ENCODE measurements around the gene DTYMK. TPM values are rescaled to one million over a fixed set of nuclear protein-coding genes. Genes with fewer than 3 reads are reported as not detected.

The DTYMK gene
- total and polyA plus RNA-seq, 2 experiments from 2014 or later, result 27.9 to 78.7 TPM

DNA sequence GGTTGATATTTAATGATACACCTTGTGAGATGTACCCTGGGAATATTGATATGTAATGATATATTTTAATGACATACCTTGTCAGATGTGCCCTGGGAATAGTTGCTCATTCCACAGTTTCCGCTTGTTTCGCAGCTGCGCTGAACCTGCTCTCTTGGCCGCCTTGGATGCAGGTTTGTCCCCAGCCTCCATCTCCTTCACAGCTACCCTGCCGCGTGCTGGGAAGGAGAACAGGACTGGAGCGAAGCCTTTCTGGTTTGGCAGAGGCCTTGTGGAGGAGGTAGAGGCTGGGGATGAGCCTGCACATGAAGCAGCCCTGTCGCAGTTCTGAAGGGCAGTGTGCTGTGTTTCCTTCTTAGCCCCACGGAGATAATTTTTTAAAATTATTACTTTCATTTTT, 34.5 kb downstream of the DTYMK start:
- 89 to 93% methylated on average over 9 of the region's 9 CpGs for WGBS, 2 experiments (ENCODE audit: low coverage in 1 of 2, low lambda C conversion rate in 2 of 2, missing lambda C conversion rate in 2 of 2)
- H3K4me3 ChIP-seq, result no peak overlapping the region
- no peaks in the 10 kb centered on the region for H3K27me3 ChIP-seq (replicated peaks; ENCODE audit: insufficient read depth)
- H3K27ac ChIP-seq, result no peak overlapping the region
- no peak overlapping the region for H3K9ac ChIP-seq
- in situ Hi-C loops (cut with MboI), result no loop called here
- H3K9me2 ChIP-seq (ENCODE audit: insufficient read depth), result no peaks in the 10 kb centered on the region
- H3K9me3 ChIP-seq (ENCODE audit: low read depth), result no peaks in the 10 kb centered on the region
- peaks cover 8% of the 10 kb centered on the region for H3K36me3 ChIP-seq (ENCODE audit: low read depth)
- H3K4me2 ChIP-seq (ENCODE audit: unreplicated experiment), result no peak overlapping the region
- H3K4me1 ChIP-seq (ENCODE audit: insufficient read depth), result no peaks in the 10 kb centered on the region
- H4K20me1 ChIP-seq (ENCODE audit: insufficient read depth), result no peaks in the 10 kb centered on the region
- H3F3A ChIP-seq (ENCODE audit: insufficient read depth), result no peaks in the 10 kb centered on the region
- no peak for DNase-seq
- peaks cover 59% of the 10 kb centered on the region for H3K79me2 ChIP-seq (ENCODE audit: insufficient read depth)
- no peak overlapping the region for H2AFZ ChIP-seq
- TF ChIP-seq EZH2phosphoT487 (IDR thresholded peaks at IDR 0.05; ENCODE audit: insufficient read depth, low read depth) (no peak), EZH2 (IDR thresholded peaks at IDR 0.05; ENCODE audit: insufficient read depth, poor library complexity, severe bottlenecking) (no peak)

DNA sequence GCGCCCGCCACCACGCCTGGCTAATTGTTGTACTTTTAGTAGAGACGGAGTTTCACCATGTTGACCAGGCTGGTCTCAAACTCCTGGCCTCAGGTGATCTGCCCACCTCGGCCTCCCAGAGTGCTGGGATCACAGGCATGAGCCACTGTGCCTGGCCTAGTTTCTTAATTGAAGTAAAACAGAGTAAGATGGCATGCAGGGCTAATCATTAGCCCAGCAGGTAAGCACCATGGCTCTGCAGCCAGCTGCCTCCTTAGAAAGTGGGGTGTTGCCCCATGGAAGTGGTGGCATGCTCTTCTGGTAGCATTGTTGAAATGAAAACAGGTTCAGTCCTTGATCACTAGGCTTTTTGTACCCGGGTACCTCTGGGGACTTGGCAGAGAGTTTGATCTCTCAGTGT, 36.7 kb downstream of the DTYMK start:
- in situ Hi-C loops (cut with MboI), result no loop called here
- Histone ChIP-seq H2AFZ (no peak overlapping the region), H3K27me3 (replicated peaks; ENCODE audit: insufficient read depth) (no peaks in the 10 kb centered on the region), H3K4me3 (no peak overlapping the region), H3K27ac (no peak overlapping the region), H3K4me1 (ENCODE audit: insufficient read depth) (no peaks in the 10 kb centered on the region), H3K36me3 (ENCODE audit: low read depth) (peaks cover 4% of the 10 kb centered on the region), H4K20me1 (ENCODE audit: insufficient read depth) (peaks cover 2% of the 10 kb centered on the region; the same call in 1 of the 2 replicates), H3K9ac (no peak overlapping the region), H3K9me2 (ENCODE audit: insufficient read depth) (no peaks in the 10 kb centered on the region), H3K9me3 (ENCODE audit: low read depth) (no peaks in the 10 kb centered on the region), H3K4me2 (ENCODE audit: unreplicated experiment) (no peak overlapping the region), H3F3A (ENCODE audit: insufficient read depth) (no peaks in the 10 kb centered on the region), H3K79me2 (ENCODE audit: insufficient read depth) (peaks cover 81% of the 10 kb centered on the region)
- 85 to 90% methylated on average over 6 of the region's 6 CpGs for WGBS, 2 experiments (ENCODE audit: low coverage in 1 of 2, low lambda C conversion rate in 2 of 2, missing lambda C conversion rate in 2 of 2)
- DNase-seq, result no peak
- TF ChIP-seq EZH2 (IDR thresholded peaks at IDR 0.05; ENCODE audit: insufficient read depth, poor library complexity, severe bottlenecking) (no peak), EZH2phosphoT487 (IDR thresholded peaks at IDR 0.05; ENCODE audit: insufficient read depth, low read depth) (no peak)

- H3K79me2 ChIP-seq (ENCODE audit: insufficient read depth), result peaks cover 86% of the 10 kb centered on the region
- no peak overlapping the region for H3K9ac ChIP-seq
- no peaks in the 10 kb centered on the region for H3K27me3 ChIP-seq (replicated peaks; ENCODE audit: insufficient read depth)
- no peak overlapping the region for H3K4me3 ChIP-seq
- H3K9me2 ChIP-seq (ENCODE audit: insufficient read depth), result no peaks in the 10 kb centered on the region
- no peaks in the 10 kb centered on the region for H3K9me3 ChIP-seq (ENCODE audit: low read depth)
- H2AFZ ChIP-seq, result no peak overlapping the region
- no peaks in the 10 kb centered on the region for H3F3A ChIP-seq (ENCODE audit: insufficient read depth)
- H3K4me2 ChIP-seq (ENCODE audit: unreplicated experiment), result no peak overlapping the region
- H3K36me3 ChIP-seq (ENCODE audit: low read depth), result peaks cover 4% of the 10 kb centered on the region
- H3K27ac ChIP-seq, result no peak overlapping the region
- peaks cover 3% of the 10 kb centered on the region; the same call in 1 of the 2 replicates for H4K20me1 ChIP-seq (ENCODE audit: insufficient read depth)
- in situ Hi-C loops (cut with MboI), result no loop called here
- WGBS, 2 experiments (ENCODE audit: low coverage in 1 of 2, low lambda C conversion rate in 2 of 2, missing lambda C conversion rate in 2 of 2), result 77 to 80% methylated on average over 4 of the region's 4 CpGs
- H3K4me1 ChIP-seq (ENCODE audit: insufficient read depth), result no peaks in the 10 kb centered on the region
- no peak for DNase-seq
- TF ChIP-seq EZH2phosphoT487 (IDR thresholded peaks at IDR 0.05; ENCODE audit: insufficient read depth, low read depth) (no peak), EZH2 (IDR thresholded peaks at IDR 0.05; ENCODE audit: insufficient read depth, poor library complexity, severe bottlenecking) (no peak)
These were observed 37.2 kb downstream of the DTYMK start for GRCh38 chr2:241649404-241649803.

- H3K79me2 ChIP-seq (ENCODE audit: insufficient read depth), result peaks cover 89% of the 10 kb centered on the region
- in situ Hi-C loops (cut with MboI), result no loop called here
- 79 to 86% methylated on average over 6 of the region's 6 CpGs for WGBS, 2 experiments (ENCODE audit: low coverage in 1 of 2, low lambda C conversion rate in 2 of 2, missing lambda C conversion rate in 2 of 2)
These were observed 38.2 kb downstream of the DTYMK start for GRCh38 chr2:241648453-241648852.

More at GRCh38 chr2:241648453-241648852, 38.2 kb downstream of the DTYMK start:
- no peak overlapping the region for H2AFZ ChIP-seq
- no peak overlapping the region for H3K9ac ChIP-seq
- H3K36me3 ChIP-seq (ENCODE audit: low read depth), result peaks cover 4% of the 10 kb centered on the region
- DNase-seq, result no peak
- no peaks in the 10 kb centered on the region for H3K4me1 ChIP-seq (ENCODE audit: insufficient read depth)
- no peak overlapping the region for H3K27ac ChIP-seq
- TF ChIP-seq EZH2 (IDR thresholded peaks at IDR 0.05; ENCODE audit: insufficient read depth, poor library complexity, severe bottlenecking), result no peak
- no peak for TF ChIP-seq EZH2phosphoT487 (IDR thresholded peaks at IDR 0.05; ENCODE audit: insufficient read depth, low read depth)
- no peaks in the 10 kb centered on the region for H3K9me3 ChIP-seq (ENCODE audit: low read depth)
- no peaks in the 10 kb centered on the region for H3F3A ChIP-seq (ENCODE audit: insufficient read depth)
- H4K20me1 ChIP-seq (ENCODE audit: insufficient read depth), result peaks cover 3% of the 10 kb centered on the region; the same call in 1 of the 2 replicates
- no peak overlapping the region for H3K4me3 ChIP-seq
- no peak overlapping the region for H3K4me2 ChIP-seq (ENCODE audit: unreplicated experiment)
- no peaks in the 10 kb centered on the region for H3K27me3 ChIP-seq (replicated peaks; ENCODE audit: insufficient read depth)
- H3K9me2 ChIP-seq (ENCODE audit: insufficient read depth), result no peaks in the 10 kb centered on the region
